Tibial artery (tissue), 4 donors: ENCODE measurements around the gene WDR46.
A peak's percentile ranks its signal among the peaks of the same experiment; 100 is the strongest.

Experiments used
- DNase-seq, 2 donors: peaks; one replicate each; pipeline ENCODE4 v3.0.0-alpha.2; 2019
- H3K27ac ChIP-seq, 2 donors: fragments of 200-600 bp; sonication (generic) in 1 of 2; 1 replicate in 1 of 2; 2 replicates in 1 of 2; pipeline ENCODE4 v1.5.1; 2018 to 2019; ENCODE audit warnings: mild to moderate bottlenecking in 1 of 2
- H3K27me3 ChIP-seq, 2 donors: fragments of 200-600 bp; sonication (generic) in 1 of 2; one replicate each; pipeline versions ENCODE4 v1.5.1 to v1.6.0; 2016 to 2019
- H3K36me3 ChIP-seq, 3 donors: fragments of 200-600 bp; sonication (generic) in 2 of 3; one replicate each; pipeline ENCODE4 v1.5.1; 2016 to 2019; ENCODE audit warnings: mild to moderate bottlenecking in 2 of 3
- H3K4me1 ChIP-seq, 4 donors: fragments of 200-600 bp; sonication (generic) in 2 of 4; 1 replicate in 3 of 4; 2 replicates in 1 of 4; pipeline ENCODE4 v1.5.1; 2016 to 2019
- H3K4me3 ChIP-seq, 2 donors: fragments of 200-600 bp; sonication (generic) in 1 of 2; 1 replicate in 1 of 2; 2 replicates in 1 of 2; pipeline ENCODE4 v1.5.1; 2018 to 2019; ENCODE audit warnings: mild to moderate bottlenecking in 2 of 2
- H3K9me3 ChIP-seq, 3 donors: fragments of 200-600 bp; sonication (generic) in 1 of 3; one replicate each; pipeline ENCODE4 v1.5.1; 2016 to 2019
- intact Hi-C: fragments of 100-400 bp; cut with DNase I; formaldehyde crosslinking; loops from one replicate; pipeline ENCODE4 v1.15.0; 2023; ENCODE audit warnings: low total_unique reads
- TF ChIP-seq, protein P1 (sequence below), 2 experiments: fragments of 200-600 bp in 1 of 2; fragments of 450-650 bp in 1 of 2; IDR thresholded peaks; one replicate each; pipeline ENCODE4 v1.5.1; 2017 to 2019; ENCODE audit warnings: antibody characterized with exemption in 2 of 2, mild to moderate bottlenecking in 1 of 2, moderate library complexity in 1 of 2

The WDR46 gene

DNA sequence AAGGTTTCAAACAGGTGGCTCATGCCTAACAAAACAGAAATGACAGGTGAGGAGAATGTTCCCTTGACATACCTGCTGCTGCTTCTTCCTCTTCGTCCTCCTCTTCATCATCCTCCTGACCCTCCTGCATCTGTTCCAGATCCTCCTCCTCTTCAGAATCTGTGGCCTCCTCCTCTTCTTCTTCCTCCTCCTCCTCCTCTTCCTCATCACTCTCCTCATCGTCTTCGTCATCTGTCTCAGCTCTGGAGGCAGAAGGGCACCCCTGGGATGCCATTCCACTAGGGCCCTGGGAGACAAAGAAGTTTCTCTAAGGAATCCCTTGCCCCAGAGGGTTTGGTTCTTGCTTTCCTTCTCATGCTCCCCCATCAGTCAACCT is 30.9 kb upstream of the WDR46 start:
- no peak overlapping the region for H3K4me3 ChIP-seq
- peaks cover 0 to 64% (median 61%) of the 10 kb centered on the region in 4 donors for H3K4me1 ChIP-seq
- intact Hi-C loops, result loop anchor here (10.0 kb wide), 1 partner anchor 105 kb away; the partner anchor contains the start of gene SYNGAP1
- H3K27ac ChIP-seq, result peak overlapping the region; percentile 15 to 94
- peaks cover 14 to 40% (median 27%) of the 10 kb centered on the region in 3 donors for H3K36me3 ChIP-seq
- DNase-seq, result no peak
- TF ChIP-seq, protein P1, sequence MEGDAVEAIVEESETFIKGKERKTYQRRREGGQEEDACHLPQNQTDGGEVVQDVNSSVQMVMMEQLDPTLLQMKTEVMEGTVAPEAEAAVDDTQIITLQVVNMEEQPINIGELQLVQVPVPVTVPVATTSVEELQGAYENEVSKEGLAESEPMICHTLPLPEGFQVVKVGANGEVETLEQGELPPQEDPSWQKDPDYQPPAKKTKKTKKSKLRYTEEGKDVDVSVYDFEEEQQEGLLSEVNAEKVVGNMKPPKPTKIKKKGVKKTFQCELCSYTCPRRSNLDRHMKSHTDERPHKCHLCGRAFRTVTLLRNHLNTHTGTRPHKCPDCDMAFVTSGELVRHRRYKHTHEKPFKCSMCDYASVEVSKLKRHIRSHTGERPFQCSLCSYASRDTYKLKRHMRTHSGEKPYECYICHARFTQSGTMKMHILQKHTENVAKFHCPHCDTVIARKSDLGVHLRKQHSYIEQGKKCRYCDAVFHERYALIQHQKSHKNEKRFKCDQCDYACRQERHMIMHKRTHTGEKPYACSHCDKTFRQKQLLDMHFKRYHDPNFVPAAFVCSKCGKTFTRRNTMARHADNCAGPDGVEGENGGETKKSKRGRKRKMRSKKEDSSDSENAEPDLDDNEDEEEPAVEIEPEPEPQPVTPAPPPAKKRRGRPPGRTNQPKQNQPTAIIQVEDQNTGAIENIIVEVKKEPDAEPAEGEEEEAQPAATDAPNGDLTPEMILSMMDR (IDR thresholded peaks at IDR 0.05), result no peak
- no peaks in the 10 kb centered on the region for H3K9me3 ChIP-seq
- no peaks in the 10 kb centered on the region for H3K27me3 ChIP-seq

- H3K9me3 ChIP-seq, result no peaks in the 10 kb centered on the region
- H3K27me3 ChIP-seq, result no peaks in the 10 kb centered on the region
- H3K27ac ChIP-seq, result peak overlapping the region; percentile 77 to 83
- no peak for DNase-seq
- H3K36me3 ChIP-seq, result peaks cover 14 to 40% (median 27%) of the 10 kb centered on the region in 3 donors
- TF ChIP-seq, protein P1 (IDR thresholded peaks at IDR 0.05), result no peak
- intact Hi-C loops, result loop anchor here (10.0 kb wide), 1 partner anchor 106 kb away; the partner anchor contains the start of gene SYNGAP1
- peaks cover 0 to 63% (median 61%) of the 10 kb centered on the region in 4 donors for H3K4me1 ChIP-seq
- peak overlapping the region; percentile 54 to 55 for H3K4me3 ChIP-seq
Measured at GRCh38 chr6:33318426-33319073, 29.5 kb upstream of the WDR46 start.

DNA sequence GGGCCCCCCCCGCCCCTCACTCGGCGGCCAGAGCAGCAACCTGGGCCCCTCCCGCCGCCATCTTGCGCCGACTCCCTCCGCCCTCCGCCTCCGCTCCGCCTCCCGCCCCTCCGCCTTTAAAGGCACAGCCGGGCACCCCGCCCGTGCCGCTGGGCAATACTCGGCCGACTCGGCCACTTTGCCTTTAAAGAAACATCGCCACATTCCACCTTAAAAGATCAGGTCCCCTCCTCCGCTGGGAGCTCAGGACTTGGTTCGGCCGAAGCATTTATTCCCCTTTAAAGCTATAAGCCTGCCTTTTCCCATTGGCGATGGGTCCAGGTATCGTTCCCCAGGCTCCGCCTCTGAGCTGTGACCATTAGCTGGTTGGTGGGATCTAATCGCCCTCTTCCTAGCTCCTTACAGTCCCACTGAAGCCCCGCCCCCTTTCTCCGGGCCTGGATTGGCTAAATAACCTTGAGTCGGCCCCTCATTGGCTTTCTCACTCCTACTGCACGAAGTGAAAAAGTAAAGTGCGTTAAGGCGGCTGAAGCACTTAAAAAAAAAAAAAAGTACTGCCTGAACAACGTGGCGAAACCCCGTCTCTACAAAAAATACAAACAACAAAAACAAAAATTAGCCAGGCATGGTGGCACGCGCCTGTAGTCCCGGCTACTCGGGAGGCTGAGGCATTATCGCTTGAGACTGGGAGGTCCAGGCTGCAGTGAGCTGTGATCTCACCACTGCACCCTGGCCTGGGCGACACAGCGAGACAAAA is 28.8 kb upstream of the WDR46 start, which contains the start of gene ZBTB22:
Gene ZBTB22, minus strand, starts transcription at position 76 of the 757 bp plus-strand sequence. CDS start 828 bp downstream, outside the sequence.
- Histone ChIP-seq H3K4me1 (peaks cover 0 to 62% (median 60%) of the 10 kb centered on the region in 4 donors), H3K36me3 (peaks cover 14 to 40% (median 27%) of the 10 kb centered on the region in 3 donors), H3K4me3 (peak within 1 kb of the TSS; percentile 54 to 55), H3K27ac (peak within 1 kb of the TSS; percentile 77 to 83), H3K9me3 (no peaks in the 10 kb centered on the region), H3K27me3 (no peaks in the 10 kb centered on the region)
- TF ChIP-seq, protein P1 (IDR thresholded peaks at IDR 0.05), result peak in 1 of 2 experiments; percentile 23
- intact Hi-C loops, result loop anchor here (10.0 kb wide), 1 partner anchor 107 kb away; the partner anchor contains the start of gene SYNGAP1
- peak; percentile 100 for DNase-seq

- intact Hi-C loops, result loop anchor here (10.0 kb wide), 1 partner anchor 107 kb away; the partner anchor contains the start of gene SYNGAP1
- no peak for DNase-seq
- H3K4me3 ChIP-seq, result peak overlapping the region; percentile 54 to 55
Measured at GRCh38 chr6:33317419-33317668, 28.3 kb upstream of the WDR46 start.

More at GRCh38 chr6:33317419-33317668, 28.3 kb upstream of the WDR46 start:
- Histone ChIP-seq H3K27ac (peak overlapping the region; percentile 77 to 83), H3K36me3 (peaks cover 14 to 40% (median 27%) of the 10 kb centered on the region in 3 donors), H3K4me1 (peaks cover 0 to 68% (median 62%) of the 10 kb centered on the region in 4 donors), H3K27me3 (no peaks in the 10 kb centered on the region), H3K9me3 (no peaks in the 10 kb centered on the region)
- TF ChIP-seq, protein P1 (IDR thresholded peaks at IDR 0.05), result no peak
